ENCODE measurements around the gene ANO4. TPM values are rescaled to one million over a fixed set of nuclear protein-coding genes. Genes with fewer than 3 reads are reported as not detected.

The ANO4 gene
- total and polyA plus RNA-seq, 2 of the 8 experiments (the other 6 are each of a cell fraction or from before 2014, with no cell fraction given): 1.1 to 3.4 TPM

DNA sequence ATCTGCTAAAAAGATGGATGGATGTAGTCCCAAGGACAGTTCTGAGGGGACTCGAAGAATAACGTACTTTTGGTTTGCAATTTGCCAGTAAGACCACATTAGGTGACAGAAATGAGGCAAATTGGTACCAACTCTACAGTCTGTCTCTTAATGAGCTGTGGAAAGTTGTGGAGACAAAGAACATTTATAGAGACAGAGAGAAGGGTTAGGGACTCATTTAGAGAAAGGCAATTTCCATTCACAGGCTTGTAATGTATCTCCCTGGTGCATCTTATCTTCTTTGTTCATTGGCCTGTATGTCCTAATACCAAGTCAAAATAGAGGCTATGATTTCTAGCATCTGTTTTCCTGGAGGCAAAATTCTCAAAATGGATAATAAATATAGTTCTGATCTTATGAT is 177.5 kb downstream of the ANO4 start:
- no peak overlapping the region for H3K4ac ChIP-seq (replicated peaks; ENCODE audit: insufficient read length, low read depth, low read length)
- no peak overlapping the region for H2BK20ac ChIP-seq (ENCODE audit: low read length)
- H3K4me2 ChIP-seq (ENCODE audit: insufficient read depth in 1 of 2, low read depth in 2 of 2, low read length in 2 of 2): no peak overlapping the region
- H3K27ac ChIP-seq (ENCODE audit: low read depth, low read length): no peak overlapping the region
- FAIRE-seq: no peak
- no peaks in the 10 kb centered on the region for H3K27me3 ChIP-seq (replicated peaks in 1 of 4; ENCODE audit: control insufficient read depth in 3 of 4, extremely low read depth in 1 of 4, insufficient read depth in 3 of 4, low read length in 3 of 4)
- H4K5ac ChIP-seq (ENCODE audit: insufficient read length, low read depth, low read length): no peak overlapping the region
- H3K23ac ChIP-seq (ENCODE audit: insufficient read length): no peak overlapping the region
- CTCF ChIA-PET (ENCODE audit: partially characterized antibody): no interaction called here
- no peak overlapping the region for H2BK15ac ChIP-seq (ENCODE audit: low read length)
- H3K9ac ChIP-seq (replicated peaks in 1 of 4; ENCODE audit: extremely low read depth in 1 of 4, low read depth in 3 of 4, low read length in 3 of 4): no peak overlapping the region
- peaks cover 0 to 6% (median 4%) of the 10 kb centered on the region in 4 experiments; a peak in 2 of 7 replicates for H3K4me1 ChIP-seq (replicated peaks in 1 of 4; ENCODE audit: control insufficient read depth in 3 of 4, insufficient read depth in 4 of 4, low read length in 3 of 4)
- H4K20me1 ChIP-seq (replicated peaks in 1 of 2; ENCODE audit: control insufficient read depth in 1 of 2, insufficient read depth in 2 of 2, low read length in 2 of 2): no peaks in the 10 kb centered on the region
- no peak for DNase-seq (ENCODE audit: low read depth in 1 of 2, low spot score in 2 of 2)
- no peak overlapping the region for H4K8ac ChIP-seq (ENCODE audit: extremely low read depth, insufficient read depth, low read length)
- no peaks in the 10 kb centered on the region for H3K79me2 ChIP-seq (ENCODE audit: control insufficient read depth in 1 of 2, insufficient read depth in 2 of 2, low read length in 2 of 2)
- H2BK12ac ChIP-seq (ENCODE audit: low read depth, low read length): no peak overlapping the region; the same call in 1 of the 2 replicates
- H3K18ac ChIP-seq (ENCODE audit: extremely low read depth, low read length): no peak overlapping the region
- no peaks in the 10 kb centered on the region for H3K79me1 ChIP-seq (ENCODE audit: low read depth, low read length)
- H3K4me3 ChIP-seq (ENCODE audit: extremely low read depth in 1 of 4, insufficient read depth in 2 of 4, low read depth in 3 of 4, low read length in 4 of 4): no peak overlapping the region
- H4K91ac ChIP-seq (replicated peaks; ENCODE audit: insufficient read length, low read length): no peak overlapping the region
- H3K9me3 ChIP-seq (ENCODE audit: insufficient read depth in 2 of 2, low read depth in 1 of 2, low read length in 1 of 2): no peaks in the 10 kb centered on the region
- H3K36me3 ChIP-seq (ENCODE audit: control insufficient read depth in 2 of 4, insufficient read depth in 4 of 4, low read length in 3 of 4): no peaks in the 10 kb centered on the region; a peak in 1 of 8 replicates
- POLR2A ChIA-PET (ENCODE audit: partially characterized antibody): interaction anchor here (0.6 kb wide), 1 partner anchor 8 kb away, joined by 3 read pairs; no protein-coding TSS in a partner anchor
- WGBS, 2 experiments (ENCODE audit: extremely low coverage in 1 of 2, insufficient coverage in 1 of 2, insufficient read length in 1 of 2, insufficient replicate concordance in 2 of 2, low coverage in 1 of 2, low lambda C conversion rate in 2 of 2, missing lambda C conversion rate in 1 of 2): 88% methylated on average over 2 of the region's 2 CpGs; no CpG with 5 or more reads in 1 of the 2 experiments
- no peak overlapping the region for H3K14ac ChIP-seq (ENCODE audit: insufficient read length)
- H3K56ac ChIP-seq (replicated peaks; ENCODE audit: insufficient read length, low read depth, low read length): no peak overlapping the region
- no peak overlapping the region for H2AK5ac ChIP-seq (ENCODE audit: low read depth, low read length)
- no peak overlapping the region for H2BK5ac ChIP-seq (ENCODE audit: low read depth, low read length)
- no peak overlapping the region for H2BK120ac ChIP-seq (replicated peaks; ENCODE audit: low read depth, low read length)
- TF ChIP-seq SUZ12 (IDR thresholded peaks at IDR 0.05; ENCODE audit: low read length): no peak
- TF ChIP-seq RBBP5 (IDR thresholded peaks at IDR 0.05; ENCODE audit: borderline replicate concordance, low read depth, low read length): no peak
- TF ChIP-seq ASH2L (IDR thresholded peaks at IDR 0.05; ENCODE audit: low read length): no peak
- no peak for TF ChIP-seq CBX5 (IDR thresholded peaks at IDR 0.05; ENCODE audit: low read depth, low read length)
- TF ChIP-seq JUN (IDR thresholded peaks at IDR 0.05; ENCODE audit: low read depth, low read length): no peak
- TF ChIP-seq YY1 (IDR thresholded peaks at IDR 0.05; ENCODE audit: low read depth, low read length): no peak
- TF ChIP-seq JUND (IDR thresholded peaks at IDR 0.05; ENCODE audit: low read length): no peak
- TF ChIP-seq CTBP2 (IDR thresholded peaks at IDR 0.05; ENCODE audit: borderline replicate concordance, insufficient read depth, insufficient read length, low read length): no peak
- TF ChIP-seq BCL11A (IDR thresholded peaks at IDR 0.05; ENCODE audit: low read depth in 2 of 2, low read length in 2 of 2): no peak
- TF ChIP-seq TBP (IDR thresholded peaks at IDR 0.05; ENCODE audit: low read depth, low read length): no peak
- no peak for TF ChIP-seq EGR1 (IDR thresholded peaks at IDR 0.05; ENCODE audit: borderline replicate concordance, low read depth, low read length)
- TF ChIP-seq KDM1A (IDR thresholded peaks at IDR 0.05; ENCODE audit: borderline replicate concordance, low read length): no peak
- TF ChIP-seq NANOG (IDR thresholded peaks at IDR 0.05; ENCODE audit: insufficient read depth, low read depth, low read length, poor library complexity, severe bottlenecking): no peak
- TF ChIP-seq CBX8 (IDR thresholded peaks at IDR 0.05; ENCODE audit: borderline replicate concordance, low read depth, low read length): no peak
- TF ChIP-seq RXRA (IDR thresholded peaks at IDR 0.05; ENCODE audit: insufficient read depth, low read depth, low read length): no peak
- no peak overlapping the region for H2AFZ ChIP-seq (ENCODE audit: low read length)
- H3K23me2 ChIP-seq (ENCODE audit: low read depth, low read length): no peaks in the 10 kb centered on the region
